ENCODE data around the gene BCL2L11. TPM values are rescaled to one million over a fixed set of nuclear protein-coding genes. Genes with fewer than 3 reads are reported as not detected.

The BCL2L11 gene
- total RNA-seq, 4 donors from 2014 or later, result 8.9 to 27.0 (median 18.0) TPM

- H3K36me3 ChIP-seq, result no peaks in the 10 kb centered on the region
- TF ChIP-seq EP300 (IDR thresholded peaks at IDR 0.05) (no peak), POLR2AphosphoS5 (IDR thresholded peaks at IDR 0.05) (no peak), POLR2A (IDR thresholded peaks at IDR 0.05) (no peak)
- TF ChIP-seq, protein P1, sequence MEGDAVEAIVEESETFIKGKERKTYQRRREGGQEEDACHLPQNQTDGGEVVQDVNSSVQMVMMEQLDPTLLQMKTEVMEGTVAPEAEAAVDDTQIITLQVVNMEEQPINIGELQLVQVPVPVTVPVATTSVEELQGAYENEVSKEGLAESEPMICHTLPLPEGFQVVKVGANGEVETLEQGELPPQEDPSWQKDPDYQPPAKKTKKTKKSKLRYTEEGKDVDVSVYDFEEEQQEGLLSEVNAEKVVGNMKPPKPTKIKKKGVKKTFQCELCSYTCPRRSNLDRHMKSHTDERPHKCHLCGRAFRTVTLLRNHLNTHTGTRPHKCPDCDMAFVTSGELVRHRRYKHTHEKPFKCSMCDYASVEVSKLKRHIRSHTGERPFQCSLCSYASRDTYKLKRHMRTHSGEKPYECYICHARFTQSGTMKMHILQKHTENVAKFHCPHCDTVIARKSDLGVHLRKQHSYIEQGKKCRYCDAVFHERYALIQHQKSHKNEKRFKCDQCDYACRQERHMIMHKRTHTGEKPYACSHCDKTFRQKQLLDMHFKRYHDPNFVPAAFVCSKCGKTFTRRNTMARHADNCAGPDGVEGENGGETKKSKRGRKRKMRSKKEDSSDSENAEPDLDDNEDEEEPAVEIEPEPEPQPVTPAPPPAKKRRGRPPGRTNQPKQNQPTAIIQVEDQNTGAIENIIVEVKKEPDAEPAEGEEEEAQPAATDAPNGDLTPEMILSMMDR (IDR thresholded peaks at IDR 0.05), result no peak
- no peaks in the 10 kb centered on the region for H3K9me3 ChIP-seq
- no peak overlapping the region for H3K27ac ChIP-seq
- no peak overlapping the region for H3K4me3 ChIP-seq
- no peak for DNase-seq (ENCODE audit: low spot score in 2 of 2)
- WGBS, result 100% methylated on average over 2 of the region's 2 CpGs
- peaks cover 2% of the 10 kb centered on the region for H3K4me1 ChIP-seq
- H3K27me3 ChIP-seq, result no peaks in the 10 kb centered on the region
Measured at GRCh38 chr2:111189106-111189505, 68.4 kb downstream of the BCL2L11 start.

DNA sequence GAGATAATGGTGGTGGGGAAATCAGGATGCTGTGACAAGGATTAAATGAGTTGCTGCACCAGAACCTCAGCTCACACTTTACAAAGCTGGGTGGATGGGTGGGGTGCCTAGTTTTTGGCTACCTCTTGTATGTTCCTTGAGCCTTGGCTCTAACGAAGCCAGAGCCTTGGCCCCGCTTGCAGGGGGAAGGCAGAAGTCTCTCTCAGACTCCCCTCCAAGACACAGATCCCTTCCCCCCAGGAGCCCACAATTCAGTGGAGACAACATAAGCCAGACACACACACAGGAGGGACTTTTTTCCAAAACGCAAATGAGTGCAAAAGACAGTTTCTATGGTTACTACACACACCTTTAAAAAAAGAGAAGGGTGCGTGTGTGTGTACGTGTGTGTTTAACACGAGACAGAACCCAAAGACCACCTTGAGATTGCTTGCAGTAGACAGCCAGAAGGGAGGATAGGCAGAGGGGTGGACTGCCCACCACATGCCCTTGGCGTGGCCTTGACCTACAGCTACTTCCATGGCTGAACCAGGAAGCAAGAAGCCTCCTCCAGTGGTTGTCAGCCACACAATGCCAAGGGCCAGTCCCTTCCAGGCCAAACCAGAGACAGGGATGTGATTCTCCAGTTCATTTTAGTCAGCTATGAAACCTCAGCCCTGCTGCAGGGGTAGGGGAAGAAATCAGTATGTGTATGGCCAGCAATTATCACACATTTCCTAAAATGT, 70.3 kb downstream of the BCL2L11 start:
- H3K27me3 ChIP-seq, result no peaks in the 10 kb centered on the region
- no peak for TF ChIP-seq POLR2AphosphoS5 (IDR thresholded peaks at IDR 0.05)
- TF ChIP-seq, protein P1 (IDR thresholded peaks at IDR 0.05), result no peak
- TF ChIP-seq POLR2A (IDR thresholded peaks at IDR 0.05), result no peak
- no peak for TF ChIP-seq EP300 (IDR thresholded peaks at IDR 0.05)
- no peak overlapping the region for H3K4me3 ChIP-seq
- H3K36me3 ChIP-seq, result no peaks in the 10 kb centered on the region
- WGBS, result 94% methylated on average over 7 of the region's 7 CpGs
- no peaks in the 10 kb centered on the region for H3K9me3 ChIP-seq
- DNase-seq (ENCODE audit: low spot score in 2 of 2), result no peak
- no peak overlapping the region for H3K27ac ChIP-seq
- peaks cover under 1% of the 10 kb centered on the region for H3K4me1 ChIP-seq

- Histone ChIP-seq H3K4me3 (no peak overlapping the region), H3K9me3 (no peaks in the 10 kb centered on the region), H3K36me3 (no peaks in the 10 kb centered on the region), H3K27me3 (no peaks in the 10 kb centered on the region), H3K4me1 (no peaks in the 10 kb centered on the region), H3K27ac (no peak overlapping the region)
- no peak for DNase-seq (ENCODE audit: low spot score in 2 of 2)
- TF ChIP-seq EP300 (IDR thresholded peaks at IDR 0.05), result no peak
- no peak for TF ChIP-seq POLR2AphosphoS5 (IDR thresholded peaks at IDR 0.05)
- TF ChIP-seq, protein P1 (IDR thresholded peaks at IDR 0.05), result no peak
- TF ChIP-seq POLR2A (IDR thresholded peaks at IDR 0.05), result no peak
- 72% methylated on average over 5 of the region's 5 CpGs for WGBS
Measured at GRCh38 chr2:111191877-111192276, 71.2 kb downstream of the BCL2L11 start.

DNA sequence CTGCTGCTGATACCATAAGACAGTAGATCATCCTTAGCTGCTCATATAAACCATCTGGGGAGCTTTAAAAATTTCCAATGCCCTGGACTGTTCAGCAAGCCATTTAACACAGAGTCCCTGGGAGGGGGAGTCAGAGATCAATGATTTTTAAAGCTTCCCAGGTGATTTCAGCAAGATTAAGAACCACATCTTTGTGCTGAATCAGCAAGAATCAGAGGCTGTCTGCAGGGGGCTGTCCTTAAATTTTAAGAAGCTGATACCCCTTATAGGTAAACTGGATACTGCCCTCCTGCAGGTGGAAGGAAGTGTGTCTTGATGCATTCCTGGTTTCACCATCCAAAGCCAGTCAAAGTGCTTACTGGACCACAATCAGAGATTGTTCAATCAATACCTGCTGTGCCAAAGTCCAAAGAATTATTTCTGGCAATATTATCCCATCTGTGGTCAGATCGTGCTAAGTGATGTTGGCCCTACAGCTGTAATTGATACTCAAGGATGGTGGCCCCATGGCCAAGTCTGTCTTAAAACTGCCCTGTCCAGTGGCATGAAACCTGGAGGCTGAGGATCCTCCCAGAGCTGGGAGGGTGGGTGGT, 72.2 kb downstream of the BCL2L11 start:
- Histone ChIP-seq H3K9me3 (no peaks in the 10 kb centered on the region), H3K27ac (no peak overlapping the region), H3K4me1 (no peaks in the 10 kb centered on the region), H3K27me3 (no peaks in the 10 kb centered on the region), H3K36me3 (no peaks in the 10 kb centered on the region), H3K4me3 (no peak overlapping the region)
- DNase-seq (ENCODE audit: low spot score in 2 of 2), result no peak
- 86% methylated on average over 1 of the region's 1 CpG for WGBS
- TF ChIP-seq, protein P1 (IDR thresholded peaks at IDR 0.05), result no peak
- TF ChIP-seq POLR2A (IDR thresholded peaks at IDR 0.05) (no peak), EP300 (IDR thresholded peaks at IDR 0.05) (no peak), POLR2AphosphoS5 (IDR thresholded peaks at IDR 0.05) (no peak)

DNA sequence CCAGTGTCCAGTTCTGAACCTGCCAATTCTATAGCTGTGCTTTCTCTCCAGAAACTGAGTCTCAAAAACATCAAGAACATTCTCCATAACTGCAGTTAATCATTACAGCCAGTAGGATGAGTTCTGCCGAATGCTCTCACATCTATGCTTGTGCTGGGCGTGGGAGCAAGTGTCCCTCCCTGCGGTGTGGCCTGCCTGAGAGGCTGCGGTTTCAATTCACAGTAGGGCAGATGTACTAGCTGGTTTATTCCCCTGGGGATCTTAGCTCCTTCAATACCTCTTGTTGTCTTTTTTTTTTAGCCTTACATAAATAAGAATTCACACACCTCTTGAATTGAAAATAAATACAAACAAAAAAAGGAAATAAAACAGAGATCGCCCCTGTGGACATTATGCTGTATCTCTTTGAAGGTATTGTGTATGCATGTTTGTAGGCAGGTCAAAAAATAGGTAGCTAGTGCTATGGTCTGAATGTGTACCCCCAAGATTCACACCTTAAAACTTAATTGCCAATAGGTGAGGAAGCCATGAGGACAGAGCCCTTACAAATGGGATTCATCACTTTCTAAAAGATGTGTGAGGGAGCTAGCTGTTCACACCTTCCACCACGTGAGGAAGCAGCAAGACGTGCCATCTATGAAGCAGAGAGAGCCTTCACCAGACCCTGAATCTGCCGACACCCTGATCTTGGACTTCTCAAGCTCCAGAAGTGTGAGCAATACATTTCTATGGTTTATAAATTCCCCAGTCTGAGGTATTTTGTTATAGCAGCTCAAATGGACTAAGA, 74.3 kb downstream of the BCL2L11 start:
- H3K9me3 ChIP-seq, result no peaks in the 10 kb centered on the region
- H3K4me1 ChIP-seq, result no peaks in the 10 kb centered on the region
- no peak overlapping the region for H3K27ac ChIP-seq
- 92% methylated on average over 8 of the region's 8 CpGs for WGBS
- H3K36me3 ChIP-seq, result no peaks in the 10 kb centered on the region
- no peak for DNase-seq (ENCODE audit: low spot score in 2 of 2)
- no peak overlapping the region for H3K4me3 ChIP-seq
- TF ChIP-seq POLR2AphosphoS5 (IDR thresholded peaks at IDR 0.05) (no peak), EP300 (IDR thresholded peaks at IDR 0.05) (no peak), POLR2A (IDR thresholded peaks at IDR 0.05) (no peak)
- TF ChIP-seq, protein P1 (IDR thresholded peaks at IDR 0.05), result no peak
- no peaks in the 10 kb centered on the region for H3K27me3 ChIP-seq
